ENCODE data around the gene MMP17. TPM values are rescaled to one million over a fixed set of nuclear protein-coding genes. Genes with fewer than 3 reads are reported as not detected.

Gene MMP17
- total and polyA plus RNA-seq, 10 of the 15 experiments (the other 5 are each of a cell fraction or from before 2014, with no cell fraction given), result 0.11 to 0.28 (median 0.23) TPM; not detected in 7

DNA sequence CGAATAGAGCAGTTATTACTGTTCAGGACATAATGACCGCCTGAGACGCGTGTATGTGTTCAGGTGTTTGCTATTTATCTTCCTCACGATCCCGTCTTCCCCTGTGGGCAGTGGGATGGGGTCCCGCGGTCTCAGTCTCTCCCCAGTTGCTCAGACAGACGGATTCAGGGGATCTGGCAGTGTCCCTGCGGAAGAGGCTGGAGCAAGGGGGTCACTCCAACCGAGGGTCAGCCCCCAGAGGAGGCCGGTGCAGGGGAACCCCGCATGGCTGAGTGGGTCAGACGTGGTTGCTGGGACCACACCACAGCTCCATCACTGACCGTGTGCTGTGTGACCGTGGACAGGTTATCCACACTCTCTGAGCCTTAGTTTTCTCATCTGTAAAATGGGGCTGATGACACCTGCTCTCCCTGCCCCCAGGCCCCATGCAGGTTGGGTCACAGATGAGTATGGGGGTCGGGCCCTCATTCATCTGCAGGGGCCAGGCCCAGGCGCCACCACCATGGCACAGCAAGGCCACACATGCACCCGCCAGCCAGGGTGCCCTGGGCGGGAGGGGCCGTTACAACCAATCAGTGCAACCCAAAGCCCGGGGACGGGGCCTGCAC lies 5.2 kb downstream of the MMP17 start:
- CTCF ChIA-PET, result no interaction called here
- H3K9ac ChIP-seq (ENCODE audit: control insufficient read depth, insufficient read depth, low read length), result no peak overlapping the region
- WGBS (ENCODE audit: insufficient coverage, insufficient replicate concordance, low lambda C conversion rate, missing lambda C conversion rate), result 46% methylated on average over 23 of the region's 23 CpGs
- BruUV-seq (replicated peaks), result no TSS peak
- H3K36me3 ChIP-seq (ENCODE audit: control insufficient read depth in 2 of 2, insufficient read depth in 2 of 2, low read length in 1 of 2), result no peaks in the 10 kb centered on the region
- SMC1A ChIA-PET (ENCODE audit: uncharacterized antibody, unreplicated experiment), result no interaction called here
- H3K27ac ChIP-seq (ENCODE audit: control insufficient read depth, insufficient read depth), result no peak overlapping the region
- H3K4me3 ChIP-seq, result no peak overlapping the region
- FAIRE-seq (no peak), DNase-seq (ENCODE audit: low read depth, low spot score) (no peak), ATAC-seq (no peak)
- POLR2A ChIA-PET, result no interaction called here
- H3K9me3 ChIP-seq (replicated peaks; ENCODE audit: control insufficient read depth, insufficient read depth, low read length), result no peaks in the 10 kb centered on the region
- intact Hi-C loops (cut with micrococcal nuclease; ENCODE audit: unreplicated experiment), result no loop called here
- no peaks in the 10 kb centered on the region for H4K20me1 ChIP-seq (ENCODE audit: control insufficient read depth, insufficient read depth)
- peaks cover 7 to 9% of the 10 kb centered on the region in 2 experiments for H3K27me3 ChIP-seq (replicated peaks in 1 of 2; ENCODE audit: control insufficient read depth in 2 of 2, insufficient read depth in 2 of 2, low read length in 1 of 2)
- in situ Hi-C loops (cut with MboI), result no loop called here
- no peaks in the 10 kb centered on the region for H3K79me2 ChIP-seq (ENCODE audit: control insufficient read depth, insufficient read depth, low read length)
- H3K4me2 ChIP-seq (ENCODE audit: control insufficient read depth, insufficient read depth), result no peak overlapping the region
- no peak overlapping the region for H2AFZ ChIP-seq (ENCODE audit: control insufficient read depth, low read depth, low read length)
- H3K4me1 ChIP-seq (ENCODE audit: control insufficient read depth, insufficient read depth, low read length), result no peaks in the 10 kb centered on the region
- RAD21 ChIA-PET (ENCODE audit: unreplicated experiment), result no interaction called here
- TF ChIP-seq, protein P1, sequence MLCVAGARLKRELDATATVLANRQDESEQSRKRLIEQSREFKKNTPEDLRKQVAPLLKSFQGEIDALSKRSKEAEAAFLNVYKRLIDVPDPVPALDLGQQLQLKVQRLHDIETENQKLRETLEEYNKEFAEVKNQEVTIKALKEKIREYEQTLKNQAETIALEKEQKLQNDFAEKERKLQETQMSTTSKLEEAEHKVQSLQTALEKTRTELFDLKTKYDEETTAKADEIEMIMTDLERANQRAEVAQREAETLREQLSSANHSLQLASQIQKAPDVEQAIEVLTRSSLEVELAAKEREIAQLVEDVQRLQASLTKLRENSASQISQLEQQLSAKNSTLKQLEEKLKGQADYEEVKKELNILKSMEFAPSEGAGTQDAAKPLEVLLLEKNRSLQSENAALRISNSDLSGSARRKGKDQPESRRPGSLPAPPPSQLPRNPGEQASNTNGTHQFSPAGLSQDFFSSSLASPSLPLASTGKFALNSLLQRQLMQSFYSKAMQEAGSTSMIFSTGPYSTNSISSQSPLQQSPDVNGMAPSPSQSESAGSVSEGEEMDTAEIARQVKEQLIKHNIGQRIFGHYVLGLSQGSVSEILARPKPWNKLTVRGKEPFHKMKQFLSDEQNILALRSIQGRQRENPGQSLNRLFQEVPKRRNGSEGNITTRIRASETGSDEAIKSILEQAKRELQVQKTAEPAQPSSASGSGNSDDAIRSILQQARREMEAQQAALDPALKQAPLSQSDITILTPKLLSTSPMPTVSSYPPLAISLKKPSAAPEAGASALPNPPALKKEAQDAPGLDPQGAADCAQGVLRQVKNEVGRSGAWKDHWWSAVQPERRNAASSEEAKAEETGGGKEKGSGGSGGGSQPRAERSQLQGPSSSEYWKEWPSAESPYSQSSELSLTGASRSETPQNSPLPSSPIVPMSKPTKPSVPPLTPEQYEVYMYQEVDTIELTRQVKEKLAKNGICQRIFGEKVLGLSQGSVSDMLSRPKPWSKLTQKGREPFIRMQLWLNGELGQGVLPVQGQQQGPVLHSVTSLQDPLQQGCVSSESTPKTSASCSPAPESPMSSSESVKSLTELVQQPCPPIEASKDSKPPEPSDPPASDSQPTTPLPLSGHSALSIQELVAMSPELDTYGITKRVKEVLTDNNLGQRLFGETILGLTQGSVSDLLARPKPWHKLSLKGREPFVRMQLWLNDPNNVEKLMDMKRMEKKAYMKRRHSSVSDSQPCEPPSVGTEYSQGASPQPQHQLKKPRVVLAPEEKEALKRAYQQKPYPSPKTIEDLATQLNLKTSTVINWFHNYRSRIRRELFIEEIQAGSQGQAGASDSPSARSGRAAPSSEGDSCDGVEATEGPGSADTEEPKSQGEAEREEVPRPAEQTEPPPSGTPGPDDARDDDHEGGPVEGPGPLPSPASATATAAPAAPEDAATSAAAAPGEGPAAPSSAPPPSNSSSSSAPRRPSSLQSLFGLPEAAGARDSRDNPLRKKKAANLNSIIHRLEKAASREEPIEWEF (IDR thresholded peaks at IDR 0.05; ENCODE audit: insufficient replicate concordance, low read depth, low read length), result no peak
- no peak for TF ChIP-seq RFX5 (IDR thresholded peaks at IDR 0.05; ENCODE audit: low read depth, low read length)
- no peak for TF ChIP-seq SP1 (IDR thresholded peaks at IDR 0.05; ENCODE audit: low read depth, low read length)
- no peak for TF ChIP-seq TARDBP (IDR thresholded peaks at IDR 0.05; ENCODE audit: borderline replicate concordance)
- TF ChIP-seq, protein P2, sequence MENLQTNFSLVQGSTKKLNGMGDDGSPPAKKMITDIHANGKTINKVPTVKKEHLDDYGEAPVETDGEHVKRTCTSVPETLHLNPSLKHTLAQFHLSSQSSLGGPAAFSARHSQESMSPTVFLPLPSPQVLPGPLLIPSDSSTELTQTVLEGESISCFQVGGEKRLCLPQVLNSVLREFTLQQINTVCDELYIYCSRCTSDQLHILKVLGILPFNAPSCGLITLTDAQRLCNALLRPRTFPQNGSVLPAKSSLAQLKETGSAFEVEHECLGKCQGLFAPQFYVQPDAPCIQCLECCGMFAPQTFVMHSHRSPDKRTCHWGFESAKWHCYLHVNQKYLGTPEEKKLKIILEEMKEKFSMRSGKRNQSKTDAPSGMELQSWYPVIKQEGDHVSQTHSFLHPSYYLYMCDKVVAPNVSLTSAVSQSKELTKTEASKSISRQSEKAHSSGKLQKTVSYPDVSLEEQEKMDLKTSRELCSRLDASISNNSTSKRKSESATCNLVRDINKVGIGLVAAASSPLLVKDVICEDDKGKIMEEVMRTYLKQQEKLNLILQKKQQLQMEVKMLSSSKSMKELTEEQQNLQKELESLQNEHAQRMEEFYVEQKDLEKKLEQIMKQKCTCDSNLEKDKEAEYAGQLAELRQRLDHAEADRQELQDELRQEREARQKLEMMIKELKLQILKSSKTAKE (IDR thresholded peaks at IDR 0.05; ENCODE audit: low read depth, poor library complexity, severe bottlenecking), result no peak
- TF ChIP-seq KLF5 (IDR thresholded peaks at IDR 0.05; ENCODE audit: partially characterized antibody), result no peak
- no peak for TF ChIP-seq BRCA1 (IDR thresholded peaks at IDR 0.05; ENCODE audit: low read depth, low read length)
- TF ChIP-seq IRF4 (IDR thresholded peaks at IDR 0.05; ENCODE audit: low read depth, low read length), result no peak
- no peak for TF ChIP-seq NFXL1 (IDR thresholded peaks at IDR 0.05; ENCODE audit: borderline replicate concordance)
- no peak for TF ChIP-seq ZBED1 (IDR thresholded peaks at IDR 0.05; ENCODE audit: borderline replicate concordance)
- TF ChIP-seq ZSCAN29 (IDR thresholded peaks at IDR 0.05), result no peak
- TF ChIP-seq, protein P3, sequence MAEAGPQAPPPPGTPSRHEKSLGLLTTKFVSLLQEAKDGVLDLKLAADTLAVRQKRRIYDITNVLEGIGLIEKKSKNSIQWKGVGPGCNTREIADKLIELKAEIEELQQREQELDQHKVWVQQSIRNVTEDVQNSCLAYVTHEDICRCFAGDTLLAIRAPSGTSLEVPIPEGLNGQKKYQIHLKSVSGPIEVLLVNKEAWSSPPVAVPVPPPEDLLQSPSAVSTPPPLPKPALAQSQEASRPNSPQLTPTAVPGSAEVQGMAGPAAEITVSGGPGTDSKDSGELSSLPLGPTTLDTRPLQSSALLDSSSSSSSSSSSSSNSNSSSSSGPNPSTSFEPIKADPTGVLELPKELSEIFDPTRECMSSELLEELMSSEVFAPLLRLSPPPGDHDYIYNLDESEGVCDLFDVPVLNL (IDR thresholded peaks at IDR 0.05; ENCODE audit: low read depth, low read length), result no peak
- TF ChIP-seq POU2F2 (IDR thresholded peaks at IDR 0.05; ENCODE audit: borderline replicate concordance, low read depth, low read length), result no peak
- TF ChIP-seq PAX8 (IDR thresholded peaks at IDR 0.05), result no peak
- no peak for TF ChIP-seq MEF2A (IDR thresholded peaks at IDR 0.05; ENCODE audit: insufficient read depth, low read depth, low read length)

Measured in GM12878 (cell line).